Body of pancreas (tissue), 4 donors: ENCODE measurements around the gene CRY1.

Source experiments
- POLR2A ChIP-seq, 3 donors: fragments of 450-650 bp; IDR thresholded peaks; one replicate each; pipeline ENCODE4 v1.6.1; 2016; ENCODE audit warnings: antibody characterized with exemption in 3 of 3, mild to moderate bottlenecking in 2 of 3
- TF ChIP-seq, protein P1 (sequence below), 7 experiments: fragments of 450-650 bp in 4 of 7; fragments of 200-600 bp in 3 of 7; sonication (generic) in 3 of 7; IDR thresholded peaks; one replicate each; pipeline ENCODE4 v1.5.1; 2016 to 2019; ENCODE audit warnings: antibody characterized with exemption in 7 of 7

DNA sequence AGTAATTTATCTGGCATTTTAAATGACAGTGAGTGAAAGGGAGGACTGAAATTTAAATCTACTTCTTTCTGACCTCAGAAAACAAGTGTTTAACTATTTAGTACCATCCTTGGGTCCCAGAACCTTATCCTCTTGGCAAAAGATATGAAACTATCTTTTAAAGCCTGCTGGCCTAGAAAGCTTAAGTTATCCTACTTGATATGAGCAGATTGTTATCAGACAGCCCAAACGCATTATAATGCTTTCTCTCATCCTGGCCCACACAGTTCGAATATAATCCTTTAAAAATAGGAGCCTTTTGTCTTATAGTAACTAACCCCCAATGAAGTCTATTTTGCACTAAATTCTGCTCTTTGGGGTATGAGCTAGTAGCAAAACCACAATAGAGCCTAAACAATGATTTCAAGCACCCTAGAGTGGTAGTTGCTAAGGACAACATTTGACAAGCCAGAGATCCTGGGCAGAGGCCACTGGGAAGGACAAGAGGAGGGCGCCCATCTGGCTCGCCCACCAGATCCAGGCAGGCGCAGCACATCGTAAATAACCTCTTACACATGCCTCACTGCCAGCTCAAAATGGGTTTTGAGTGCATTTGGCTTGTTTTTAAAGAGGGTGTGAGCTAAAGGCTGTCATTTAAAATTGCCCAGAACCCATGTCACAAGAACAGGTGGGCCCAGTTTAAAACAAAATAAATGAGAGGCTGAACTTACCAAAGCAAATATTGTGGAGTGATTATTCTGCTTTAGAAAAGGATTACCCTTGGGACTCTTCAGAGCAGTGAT, 37.7 kb upstream of the CRY1 start:
- TF ChIP-seq, protein P1, sequence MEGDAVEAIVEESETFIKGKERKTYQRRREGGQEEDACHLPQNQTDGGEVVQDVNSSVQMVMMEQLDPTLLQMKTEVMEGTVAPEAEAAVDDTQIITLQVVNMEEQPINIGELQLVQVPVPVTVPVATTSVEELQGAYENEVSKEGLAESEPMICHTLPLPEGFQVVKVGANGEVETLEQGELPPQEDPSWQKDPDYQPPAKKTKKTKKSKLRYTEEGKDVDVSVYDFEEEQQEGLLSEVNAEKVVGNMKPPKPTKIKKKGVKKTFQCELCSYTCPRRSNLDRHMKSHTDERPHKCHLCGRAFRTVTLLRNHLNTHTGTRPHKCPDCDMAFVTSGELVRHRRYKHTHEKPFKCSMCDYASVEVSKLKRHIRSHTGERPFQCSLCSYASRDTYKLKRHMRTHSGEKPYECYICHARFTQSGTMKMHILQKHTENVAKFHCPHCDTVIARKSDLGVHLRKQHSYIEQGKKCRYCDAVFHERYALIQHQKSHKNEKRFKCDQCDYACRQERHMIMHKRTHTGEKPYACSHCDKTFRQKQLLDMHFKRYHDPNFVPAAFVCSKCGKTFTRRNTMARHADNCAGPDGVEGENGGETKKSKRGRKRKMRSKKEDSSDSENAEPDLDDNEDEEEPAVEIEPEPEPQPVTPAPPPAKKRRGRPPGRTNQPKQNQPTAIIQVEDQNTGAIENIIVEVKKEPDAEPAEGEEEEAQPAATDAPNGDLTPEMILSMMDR (IDR thresholded peaks at IDR 0.05) = no peak
- no peak for TF ChIP-seq POLR2A (IDR thresholded peaks at IDR 0.05)
